Ramos (cell line): ENCODE data around the gene ZFHX3.

Experiments
- in situ Hi-C: fragments of 300-500 bp; cut with MboI; formaldehyde crosslinking; loops from one replicate; pipeline ENCODE4 v1.14.3; 2022; ENCODE audit warnings: low sequenced_read_pairs; ENCODE audit not compliant: unreplicated experiment

ZFHX3 gene

DNA sequence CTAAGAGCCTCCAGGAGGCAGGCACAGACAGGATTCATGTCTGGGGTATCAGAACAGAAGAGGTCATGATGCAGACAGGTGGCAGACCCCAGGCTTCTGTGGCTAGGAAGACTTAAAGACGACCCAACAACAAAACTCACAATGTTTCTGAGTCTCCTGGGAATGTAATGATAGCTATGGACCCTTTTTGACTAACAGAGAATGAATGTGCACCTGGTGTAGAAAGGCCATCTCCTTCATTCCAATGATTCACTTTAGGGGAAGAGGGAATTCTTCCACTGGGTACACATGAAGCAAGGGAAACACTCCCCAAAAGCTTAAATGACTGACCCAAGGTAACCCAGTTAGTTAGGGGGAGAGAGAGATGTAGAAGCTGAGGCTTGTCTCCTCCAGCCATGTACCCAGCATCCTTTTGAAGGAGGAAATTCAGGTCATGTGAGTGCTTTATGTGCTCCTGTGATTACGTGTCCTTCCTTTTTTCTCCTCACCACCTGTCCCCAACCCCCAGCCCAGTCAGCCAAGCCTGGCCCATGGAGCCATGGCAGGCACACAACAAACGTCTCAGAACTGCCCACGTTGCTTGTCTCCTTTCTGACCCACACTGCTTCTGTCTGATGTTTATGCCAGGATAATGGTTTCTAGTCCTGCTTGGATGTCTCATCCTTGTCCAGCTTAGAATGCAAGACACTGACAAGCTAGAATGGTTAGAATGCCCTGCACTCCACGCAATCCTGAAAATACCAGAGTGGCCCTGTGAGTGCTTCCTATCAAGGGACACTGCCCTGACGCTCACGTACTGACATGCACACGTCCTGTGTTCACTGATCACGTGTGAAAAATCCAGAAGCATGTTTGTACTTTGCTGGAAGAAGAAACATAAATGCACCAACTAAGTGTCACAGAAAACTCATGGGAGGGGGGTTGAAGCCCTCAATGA is 156.4 kb downstream of the ZFHX3 start:
- in situ Hi-C loops: no loop called here

DNA sequence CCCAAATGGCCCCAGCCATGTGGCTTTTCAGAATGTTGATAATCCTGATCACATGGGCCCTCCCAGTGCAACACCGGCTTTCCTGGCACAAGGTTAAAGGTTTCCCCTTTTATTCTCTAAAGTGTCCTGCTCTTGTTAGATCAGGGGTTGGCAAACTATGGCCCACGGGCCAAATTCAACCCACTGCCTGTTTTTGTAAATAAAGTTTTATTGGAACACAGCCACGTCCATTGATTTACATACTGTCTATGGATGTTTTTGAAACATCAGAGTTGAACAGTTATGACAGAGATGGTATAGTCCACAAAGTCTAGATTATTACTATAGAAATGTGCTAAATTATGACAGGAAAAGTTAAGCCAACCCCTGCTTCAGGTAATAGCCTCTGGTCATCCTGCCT is 157.3 kb downstream of the ZFHX3 start:
- in situ Hi-C loops: no loop called here

DNA sequence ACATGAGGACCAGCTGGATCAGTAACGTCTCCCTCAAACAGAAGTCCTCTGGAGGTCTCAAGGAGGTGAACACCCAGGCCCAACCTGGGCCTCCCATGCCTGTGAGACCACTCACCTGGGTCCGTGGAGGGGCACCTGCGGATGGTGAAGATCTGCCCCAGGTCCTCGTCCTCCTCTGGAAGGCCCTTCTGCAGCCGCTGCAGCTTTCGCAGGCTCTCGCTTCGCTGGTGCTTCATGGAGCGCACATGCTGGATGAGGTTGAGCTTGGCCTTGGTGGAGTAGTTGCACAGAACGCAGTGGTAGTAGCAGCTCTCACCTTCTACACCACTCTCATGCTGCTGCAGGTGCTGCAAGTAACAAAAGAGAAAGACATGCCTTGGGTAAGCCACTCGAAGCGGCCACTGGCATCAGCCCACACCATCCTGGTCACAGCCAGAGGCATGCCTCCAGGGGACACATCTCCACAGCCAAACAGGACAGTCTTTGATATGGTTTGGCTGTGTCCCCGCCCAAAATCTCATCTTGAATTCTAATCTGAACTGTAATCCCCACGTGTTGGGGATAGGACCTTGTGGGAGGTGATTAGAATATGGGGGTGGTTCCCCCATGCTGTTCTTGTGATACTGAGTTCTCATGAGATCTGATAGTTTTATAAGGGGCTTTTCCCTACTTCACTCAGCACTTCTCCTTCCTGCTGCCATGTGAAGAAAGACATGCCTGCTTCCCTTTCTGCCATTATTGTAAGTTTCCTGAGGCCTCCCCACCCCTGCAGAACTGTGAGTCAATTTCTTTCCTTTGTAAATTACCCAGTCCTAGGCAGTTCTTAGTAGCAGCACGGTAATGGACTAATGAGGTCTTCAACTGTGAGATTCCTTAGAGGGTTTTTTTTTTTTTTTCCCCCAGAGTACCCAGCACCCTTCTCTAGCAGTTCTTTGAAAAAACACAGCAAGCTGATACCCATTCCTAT is 158.0 kb downstream of the ZFHX3 start:
- in situ Hi-C loops: no loop called here

DNA sequence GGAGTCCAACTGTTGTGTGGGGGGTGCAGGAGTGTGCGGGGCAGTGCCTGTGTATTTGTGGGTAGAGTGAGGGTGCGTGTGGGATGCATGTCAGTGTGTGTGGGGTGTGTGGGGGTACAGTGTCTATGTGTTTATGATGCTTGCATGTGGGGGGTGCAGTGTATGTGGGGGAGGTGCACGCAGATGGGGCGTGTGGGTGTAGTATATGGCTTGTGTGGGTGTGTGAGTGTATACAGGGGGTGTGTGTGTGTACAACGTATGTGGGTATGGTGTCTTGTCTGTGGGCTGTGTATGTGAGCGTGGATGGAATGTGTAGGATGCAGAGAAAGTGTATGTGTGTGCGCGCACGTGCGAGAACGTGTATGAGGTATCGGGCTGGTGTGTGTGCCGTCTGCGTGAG is 160.4 kb downstream of the ZFHX3 start:
- in situ Hi-C loops: no loop called here

DNA sequence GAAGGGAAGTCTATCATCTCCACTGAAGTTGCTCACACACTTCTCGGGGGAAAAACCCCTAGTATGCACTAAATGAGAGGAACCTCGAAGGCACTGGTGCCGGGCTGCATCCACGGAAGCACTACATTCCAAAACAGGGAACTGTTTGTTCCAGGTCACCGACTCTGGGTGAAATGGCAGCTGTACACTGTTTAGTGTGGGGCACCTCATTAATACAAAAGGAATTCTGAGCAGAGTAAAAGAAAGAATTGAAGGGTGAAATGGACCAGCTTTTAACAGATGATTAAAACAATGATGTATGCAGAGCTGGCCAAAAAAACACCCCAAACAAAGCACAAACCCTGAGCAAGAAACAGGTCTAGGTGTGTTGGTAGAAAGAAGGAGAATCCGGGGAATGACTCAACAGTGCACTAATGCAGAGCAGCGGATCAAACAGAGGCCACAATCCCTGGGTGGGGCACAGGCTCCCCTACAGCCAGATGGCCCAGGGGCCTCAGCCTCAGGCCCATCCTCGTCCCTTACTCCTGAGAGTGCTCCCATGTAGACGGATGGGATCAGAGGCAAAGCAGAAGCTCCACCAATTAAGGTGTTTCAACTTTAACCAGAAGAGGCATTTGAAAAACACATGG is 161.5 kb downstream of the ZFHX3 start:
- in situ Hi-C loops: no loop called here

DNA sequence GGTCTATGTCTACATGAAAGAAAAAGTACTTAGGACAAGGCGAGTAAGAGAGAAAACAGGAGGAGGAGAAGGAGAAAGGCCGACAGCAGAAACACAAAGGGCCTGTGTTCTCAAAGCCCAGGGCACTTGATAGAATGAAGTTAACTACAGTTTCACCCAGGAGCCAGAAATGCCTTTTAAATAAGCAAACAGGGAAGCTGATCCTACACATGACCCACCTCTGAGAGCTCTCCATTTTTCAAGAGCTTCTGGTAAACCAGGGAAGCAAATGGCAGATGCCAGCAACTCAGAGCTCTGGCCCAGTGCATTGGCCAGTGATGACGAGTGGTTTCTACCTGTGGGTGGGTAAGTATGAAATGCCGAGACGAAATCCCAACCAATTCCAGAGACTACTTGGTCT is 163.4 kb downstream of the ZFHX3 start:
- in situ Hi-C loops: no loop called here

DNA sequence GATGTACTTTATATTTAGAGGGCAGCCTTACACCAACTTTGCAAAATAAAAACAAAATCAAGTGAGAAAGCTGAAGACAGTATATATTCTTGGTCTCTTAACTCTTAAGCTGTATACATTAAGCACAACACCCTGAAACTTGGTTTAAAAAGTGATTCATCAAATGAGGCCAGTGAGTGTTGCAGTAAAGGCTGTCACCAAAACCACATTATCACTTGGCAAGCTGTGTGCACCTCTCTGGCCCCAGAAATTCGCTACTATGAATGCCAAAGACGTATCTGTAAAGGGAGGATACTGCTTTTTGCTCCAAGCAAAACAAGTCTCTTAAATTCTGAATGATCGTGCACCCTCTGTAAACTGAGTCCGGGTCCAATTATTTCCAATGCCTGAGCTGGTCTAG is 163.9 kb downstream of the ZFHX3 start:
- in situ Hi-C loops: no loop called here

DNA sequence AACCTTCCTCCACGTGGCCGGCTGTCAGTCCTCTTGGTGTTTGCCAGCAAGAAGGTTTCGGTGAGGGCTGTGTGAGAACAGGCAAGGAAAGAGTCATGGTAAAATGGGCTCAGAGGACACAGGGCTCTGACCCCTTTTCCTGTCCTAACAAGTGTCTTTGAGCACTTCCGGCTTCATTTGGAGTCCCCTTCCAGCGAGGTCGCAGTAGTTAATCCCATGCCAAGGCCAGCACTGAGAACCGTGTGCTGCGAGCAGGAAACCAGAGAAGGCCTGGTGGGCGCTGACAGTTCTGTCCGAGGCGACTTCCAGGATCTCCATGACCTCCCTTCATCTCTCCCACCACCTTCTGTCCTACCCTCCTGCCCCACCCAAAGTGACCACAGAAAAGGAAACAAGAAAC is 168.1 kb downstream of the ZFHX3 start:
- in situ Hi-C loops: no loop called here

DNA sequence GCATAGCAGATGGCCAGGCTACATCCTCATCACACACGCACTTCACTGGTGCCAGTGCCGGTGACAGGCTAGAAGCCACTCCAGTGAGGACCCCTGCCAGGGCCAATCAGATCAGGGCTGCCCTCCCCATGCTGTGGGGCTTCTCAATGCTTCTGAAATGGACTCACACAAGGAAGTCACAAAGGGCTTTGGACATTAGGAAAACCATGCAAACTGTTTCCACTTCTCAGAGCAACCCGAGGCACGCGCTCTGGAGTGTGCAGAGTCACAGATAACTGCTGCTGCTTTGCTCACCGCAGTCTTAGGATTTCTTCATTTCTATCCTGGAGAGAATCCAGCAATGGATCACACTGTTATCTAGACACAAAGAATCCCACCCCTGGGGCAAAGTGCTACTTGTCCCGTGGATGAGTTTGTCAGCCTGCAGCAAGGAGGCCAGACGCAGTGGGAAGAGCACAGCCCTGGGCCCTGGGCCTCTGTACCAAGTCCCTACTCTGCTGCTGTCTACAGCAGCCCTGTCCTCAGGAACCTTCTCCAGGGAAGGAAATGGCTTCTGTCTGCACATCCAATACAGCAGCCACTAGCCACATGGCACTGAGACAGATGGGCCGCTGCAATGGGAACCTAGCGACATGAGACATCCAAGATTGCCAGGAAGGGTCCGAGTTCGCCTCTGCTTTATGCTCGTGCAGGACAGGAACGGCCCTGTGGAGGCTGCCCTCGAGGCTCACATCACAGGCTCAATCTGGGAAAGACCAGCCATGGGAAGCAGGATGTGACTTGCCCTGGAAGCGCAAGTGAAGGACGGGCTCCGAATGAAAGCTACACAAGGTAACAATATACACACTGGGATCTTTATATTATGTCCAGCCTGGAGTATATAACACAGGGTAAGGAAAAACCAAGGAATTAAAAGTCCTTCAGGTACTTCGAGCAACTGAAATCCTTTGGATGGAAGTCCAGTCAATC is 169.3 kb downstream of the ZFHX3 start:
- in situ Hi-C loops: no loop called here

DNA sequence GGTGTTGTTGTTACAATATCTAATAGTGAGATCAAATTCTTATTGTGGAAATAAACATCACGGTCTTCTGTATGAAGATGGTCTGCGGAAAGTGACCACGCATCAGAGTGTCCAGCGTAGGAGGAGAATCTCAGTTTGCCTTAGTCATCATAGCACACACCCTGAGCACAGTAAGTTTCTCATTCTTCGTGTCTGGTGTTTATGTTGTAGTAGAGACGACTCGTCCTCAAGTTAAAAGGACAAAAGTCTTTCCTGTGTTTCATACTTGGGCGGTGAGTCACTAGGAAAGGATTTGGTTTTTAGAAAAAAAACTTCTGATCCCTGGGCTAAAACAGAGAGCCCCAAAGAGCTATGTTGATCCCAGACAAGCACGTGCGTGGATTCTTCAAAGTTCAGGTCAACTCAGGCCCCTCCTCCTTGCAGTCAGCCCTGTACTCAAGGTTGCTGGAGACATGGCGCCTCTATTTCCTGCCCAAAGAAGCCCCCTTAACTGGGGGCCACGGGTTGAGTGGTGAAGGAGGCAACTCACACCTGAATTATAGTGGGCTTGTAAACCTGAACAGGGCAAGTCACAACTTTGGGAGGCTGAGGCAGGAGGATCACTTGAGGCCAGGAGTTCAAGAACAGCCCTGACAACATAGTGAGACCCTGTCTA is 170.4 kb downstream of the ZFHX3 start:
- in situ Hi-C loops: no loop called here

DNA sequence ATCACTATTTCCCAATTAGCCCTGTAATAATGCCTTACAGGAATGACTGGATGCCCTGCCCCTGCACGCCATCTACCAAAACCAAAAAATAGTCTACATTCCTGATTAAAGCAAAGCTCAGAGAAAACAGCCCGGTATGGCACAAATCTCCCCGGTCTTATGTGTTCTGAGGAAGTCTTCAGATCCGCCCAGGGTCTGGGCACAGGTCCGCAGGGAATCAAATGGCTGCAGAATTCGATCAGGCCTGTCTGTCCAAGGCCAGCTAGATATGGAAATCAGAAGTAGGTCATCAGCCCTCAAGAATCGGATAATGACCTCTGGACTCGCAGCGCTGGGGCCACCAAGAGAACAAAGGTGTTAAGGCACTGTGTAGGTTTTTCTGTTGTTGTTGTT is 171.0 kb downstream of the ZFHX3 start:
- in situ Hi-C loops: no loop called here

DNA sequence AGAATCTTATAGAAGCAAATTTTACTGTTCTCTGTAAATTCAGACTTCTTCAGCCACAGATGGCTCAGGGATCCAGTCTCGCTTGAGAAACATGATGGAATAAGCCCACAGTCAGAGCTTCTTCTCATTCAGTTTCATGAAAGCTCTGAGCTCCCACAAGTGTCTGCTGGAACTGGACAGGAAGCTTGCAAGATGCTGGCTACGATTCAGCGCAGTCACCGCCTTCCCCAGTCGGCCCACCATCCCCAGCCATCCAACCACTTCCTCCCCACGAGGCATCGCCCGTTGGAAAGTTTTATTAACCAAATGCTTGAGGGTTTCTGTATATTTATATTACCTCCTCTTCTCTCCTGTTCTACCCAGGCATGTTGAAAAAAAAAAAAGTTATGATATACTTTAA is 171.7 kb downstream of the ZFHX3 start:
- in situ Hi-C loops: no loop called here

DNA sequence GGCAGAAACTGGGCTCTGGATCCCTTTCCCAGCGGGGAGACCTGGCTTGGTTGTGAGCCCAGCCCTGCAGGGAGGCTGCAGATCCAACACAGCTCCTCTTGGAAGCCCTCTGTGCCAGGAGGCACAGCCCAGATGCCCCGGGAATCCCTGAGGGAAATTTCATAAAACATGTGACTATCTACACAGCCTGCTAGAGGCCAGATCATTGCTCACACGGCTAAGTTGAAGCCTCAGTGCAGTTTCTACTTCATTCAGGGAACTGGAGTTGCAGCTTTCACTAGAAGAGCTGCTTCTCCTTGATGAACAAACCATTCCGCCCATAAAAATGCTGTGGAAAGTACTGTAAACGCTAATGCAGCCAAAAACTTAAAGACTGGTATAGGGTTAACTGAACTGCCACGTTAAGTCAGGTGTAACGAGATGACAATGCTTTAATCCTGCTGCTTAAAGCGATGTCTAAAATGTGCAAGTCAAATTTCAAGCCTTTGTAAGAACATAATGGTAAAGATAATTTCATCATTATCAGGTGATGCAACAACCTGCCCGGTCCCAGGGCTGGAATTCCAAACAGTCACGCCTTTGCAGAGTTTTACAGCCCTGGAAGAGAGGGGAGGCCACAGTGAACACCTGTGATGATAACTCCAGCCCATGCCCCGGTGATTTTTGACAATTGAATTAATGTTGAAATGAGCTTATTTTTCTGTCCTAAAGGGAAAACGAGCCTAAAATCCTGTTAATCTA is 172.5 kb downstream of the ZFHX3 start:
- in situ Hi-C loops: no loop called here

DNA sequence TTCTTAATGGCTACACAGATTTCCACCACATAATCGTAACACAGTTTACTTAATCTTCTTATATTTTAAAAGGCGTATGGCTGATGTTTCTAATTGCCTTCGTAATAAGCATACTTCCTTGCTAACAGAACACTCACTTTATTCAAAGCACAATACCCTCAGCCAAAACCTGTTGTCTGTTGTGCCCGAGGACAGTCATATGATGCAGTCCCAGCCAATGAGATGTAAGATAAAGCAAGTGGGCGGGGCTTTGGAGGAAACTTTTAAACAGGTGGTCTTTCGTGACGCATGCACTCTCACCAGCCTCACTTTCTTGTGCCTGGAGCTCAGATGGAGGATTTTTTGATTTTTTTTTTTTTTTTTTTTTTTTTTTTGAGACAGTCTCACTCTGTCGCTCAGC is 174.1 kb downstream of the ZFHX3 start:
- in situ Hi-C loops: no loop called here

DNA sequence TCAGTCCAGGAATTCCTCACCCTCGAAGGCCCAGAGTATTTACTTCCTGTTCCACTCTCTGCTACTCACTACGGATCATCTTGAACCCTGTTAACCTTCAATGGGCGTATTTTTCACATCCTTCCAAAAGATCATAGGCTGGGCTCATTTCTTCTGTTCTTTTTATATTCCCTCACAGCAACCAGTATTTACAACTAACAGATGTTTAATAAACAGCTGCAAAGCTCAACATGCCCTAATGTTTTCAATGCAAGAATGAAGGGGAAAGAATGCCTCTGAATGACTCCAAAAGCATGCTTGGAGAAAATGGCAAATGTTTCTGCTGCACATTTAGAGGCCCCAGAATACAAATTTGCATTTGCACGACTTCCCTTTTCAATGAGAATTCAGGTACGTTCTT is 174.9 kb downstream of the ZFHX3 start:
- in situ Hi-C loops: no loop called here

DNA sequence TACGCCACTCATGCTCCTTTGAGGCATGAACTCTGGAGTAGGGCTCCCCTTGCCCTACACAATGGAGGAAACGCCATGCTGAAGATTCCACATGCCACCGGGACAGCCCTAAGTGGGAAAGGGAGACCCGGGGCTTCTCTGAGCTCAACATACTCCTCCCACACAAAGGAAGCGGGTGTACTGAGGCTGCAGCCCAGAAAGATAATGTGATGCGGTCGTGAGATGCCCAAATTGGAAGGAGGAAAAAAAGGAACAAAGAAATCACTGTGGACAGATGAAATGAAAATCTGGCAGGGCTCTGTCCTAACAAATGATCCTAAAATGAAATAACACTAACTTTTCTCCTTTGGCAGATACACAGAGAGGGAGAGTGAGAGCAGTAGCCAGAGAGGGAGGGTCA is 182.1 kb downstream of the ZFHX3 start:
- in situ Hi-C loops: no loop called here

DNA sequence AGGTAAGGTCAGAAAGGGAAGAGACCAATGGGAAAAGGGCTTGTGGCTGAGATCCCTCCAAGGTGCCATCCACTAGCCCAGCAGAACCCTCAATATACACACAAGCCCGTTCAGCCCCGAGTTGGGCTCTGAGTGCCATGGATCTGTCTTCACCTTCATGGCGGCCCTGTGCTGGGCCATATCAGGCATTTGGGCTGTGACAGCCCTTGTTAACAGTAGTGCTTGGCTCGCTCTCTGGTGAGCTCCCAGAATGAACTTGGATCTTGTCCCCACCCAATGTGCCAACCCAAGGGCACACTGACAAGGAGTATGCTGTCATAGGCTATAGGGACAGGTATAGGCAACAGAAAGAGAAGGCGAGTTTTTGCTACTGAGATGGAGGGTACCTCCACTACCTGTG is 182.7 kb downstream of the ZFHX3 start:
- in situ Hi-C loops: no loop called here

DNA sequence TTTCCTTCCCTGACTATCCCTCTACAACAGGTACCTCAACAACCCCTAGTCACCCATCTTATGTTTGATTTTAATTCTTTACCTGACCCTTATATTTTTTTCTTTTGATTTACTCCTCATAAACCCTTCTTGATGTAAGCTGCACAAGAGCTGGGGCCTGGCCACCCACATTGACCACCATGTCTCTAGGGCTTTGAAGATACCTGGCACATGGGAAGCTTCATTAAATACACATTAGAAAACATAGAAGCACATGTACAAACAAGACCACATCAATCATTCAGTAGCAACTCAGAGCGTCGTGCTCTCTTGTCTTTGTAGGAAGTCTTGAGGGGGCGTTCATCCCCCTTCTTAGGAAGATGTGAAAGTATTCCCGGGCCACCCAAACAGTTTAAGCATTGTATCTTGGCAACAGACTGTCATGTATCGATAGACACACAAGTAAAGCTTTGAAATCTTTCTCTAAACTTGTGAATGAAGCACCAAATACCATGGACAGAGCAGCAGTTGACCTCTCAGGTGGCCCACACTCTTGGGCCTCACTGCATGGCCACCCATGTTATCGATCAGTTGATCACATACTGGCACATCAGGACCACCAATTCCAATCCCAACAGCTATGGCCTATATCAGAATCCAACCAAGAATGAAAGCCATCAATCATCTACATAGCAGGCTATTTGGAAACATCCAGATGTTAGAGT is 183.6 kb downstream of the ZFHX3 start:
- in situ Hi-C loops: no loop called here
